NCI-H460 (cell line): ENCODE measurements around the gene PRKAG3. TPM values are rescaled to one million over a fixed set of nuclear protein-coding genes. Genes with fewer than 3 reads are reported as not detected.
"Not testable (repeated sequence)": the region's sequence is repeated elsewhere in the genome, so short reads cannot be mapped to it uniquely, and the experiment has no call there.

Experiments
- DNase-seq: peaks from one replicate; pipeline ENCODE4 v3.0.0-alpha.2; 2016; ENCODE audit warnings: low read depth; ENCODE audit errors: extremely low read depth
- total RNA-seq: library from RNA; depleted of rRNA; stranded (reverse); fragments of >200 nt; shearing (Covaris generic); gene quantifications from 2 replicates; pipeline ENCODE4 v1.2.3, GENCODE V29; 2014; rRNA removed

PRKAG3 gene
- total RNA-seq, 1 experiment from 2014 or later, result not detected

- DNase-seq, result no peak
Measured at GRCh38 chr2:218786133-218786532, 45.5 kb downstream of the PRKAG3 start.

DNA sequence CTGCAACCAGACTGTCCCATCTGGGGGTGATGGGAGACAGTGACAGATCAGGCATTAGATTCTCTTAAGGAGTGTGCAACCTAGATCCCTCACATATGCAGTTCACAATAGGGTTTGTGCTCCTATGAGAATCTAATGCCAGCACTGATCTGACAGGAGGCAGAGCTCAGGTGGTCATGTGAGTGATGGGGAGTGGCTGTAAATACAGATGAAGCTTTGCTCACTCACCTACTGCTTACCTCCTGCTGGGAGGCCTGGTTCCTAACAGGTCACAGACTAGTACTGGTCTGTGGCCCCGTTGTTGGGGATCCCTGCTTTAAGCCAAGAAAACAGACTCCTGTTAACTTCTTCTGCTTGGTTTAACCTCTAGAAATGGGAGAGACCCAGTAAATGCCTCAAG is 46.5 kb downstream of the PRKAG3 start:
- DNase-seq, result no peak

GRCh38 chr2:218783688-218784087 is 47.9 kb downstream of the PRKAG3 start:
- no peak for DNase-seq

- DNase-seq, result no peak
Measured at GRCh38 chr2:218782528-218782844, 49.1 kb downstream of the PRKAG3 start.

DNA sequence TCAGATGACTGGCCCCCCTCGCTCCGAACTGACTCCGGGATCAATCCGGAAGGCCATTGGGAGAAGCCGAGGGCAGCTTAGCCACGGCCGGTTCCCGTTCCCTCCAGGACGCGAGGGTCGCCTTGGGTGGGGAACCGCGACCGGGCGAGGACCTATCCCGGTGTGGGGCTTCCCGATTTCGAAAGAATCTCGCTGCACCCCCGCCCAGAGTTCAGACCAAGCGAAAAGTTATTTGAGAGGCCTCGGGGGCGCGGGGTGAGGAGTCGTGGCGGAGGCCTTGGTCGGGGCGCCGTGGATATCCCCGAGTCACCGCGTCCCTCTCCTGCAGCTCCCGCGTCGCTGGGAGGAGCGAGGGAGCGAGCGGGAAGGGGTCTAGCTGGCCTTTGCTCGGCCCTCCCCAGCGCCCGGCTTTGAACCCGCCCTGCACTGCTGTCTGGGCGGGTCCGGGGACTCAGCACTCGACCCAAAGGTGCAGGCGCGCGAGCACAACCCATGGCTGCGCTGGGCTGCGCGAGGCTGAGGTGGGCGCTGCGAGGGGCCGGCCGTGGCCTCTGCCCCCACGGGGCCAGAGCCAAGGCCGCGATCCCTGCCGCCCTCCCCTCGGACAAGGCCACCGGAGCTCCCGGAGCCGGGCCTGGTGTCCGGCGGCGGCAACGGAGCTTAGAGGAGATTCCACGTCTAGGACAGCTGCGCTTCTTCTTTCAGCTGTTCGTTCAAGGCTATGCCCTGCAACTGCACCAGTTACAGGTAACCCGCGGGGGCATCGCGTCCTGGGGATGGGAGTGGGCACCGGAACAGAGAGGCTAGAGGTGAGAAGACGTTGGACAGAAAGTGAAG is 49.7 kb downstream of the PRKAG3 start, which contains the start of gene CYP27A1:
Gene CYP27A1, plus strand, starts transcription at position 457 of the 837 bp plus-strand sequence. Its CDS starts 36 bp downstream, at position 493.
- no peak for DNase-seq

GRCh38 chr2:218780851-218781690 is 50.5 kb downstream of the PRKAG3 start:
- no peak for DNase-seq

GRCh38 chr2:218780046-218780445 is 51.6 kb downstream of the PRKAG3 start:
- no peak for DNase-seq

- no peak for DNase-seq
Measured at GRCh38 chr2:218777276-218777990, 54.2 kb downstream of the PRKAG3 start.

- no peak for DNase-seq
Measured at GRCh38 chr2:218776488-218776887, 55.1 kb downstream of the PRKAG3 start.

DNA sequence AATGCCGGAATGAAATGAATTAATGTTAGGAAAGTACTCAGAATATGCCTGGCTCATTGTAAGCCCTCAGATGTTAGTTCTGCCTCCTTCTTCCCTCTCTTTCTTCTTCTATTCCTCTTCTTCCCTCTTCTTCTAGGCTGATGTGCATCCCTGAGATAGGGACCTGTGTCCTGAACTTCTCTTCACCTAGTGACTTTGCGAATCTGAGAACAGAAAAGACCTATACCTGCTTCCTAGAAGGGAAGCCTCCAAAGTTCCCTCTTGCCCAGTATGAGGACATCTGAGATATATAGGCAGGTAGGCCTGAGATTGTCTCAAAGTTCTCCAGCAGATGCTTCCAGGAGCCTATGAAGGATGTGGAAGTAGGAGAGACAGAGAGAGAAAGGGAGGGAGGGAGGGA is 57.7 kb downstream of the PRKAG3 start:
- no peak for DNase-seq

DNA sequence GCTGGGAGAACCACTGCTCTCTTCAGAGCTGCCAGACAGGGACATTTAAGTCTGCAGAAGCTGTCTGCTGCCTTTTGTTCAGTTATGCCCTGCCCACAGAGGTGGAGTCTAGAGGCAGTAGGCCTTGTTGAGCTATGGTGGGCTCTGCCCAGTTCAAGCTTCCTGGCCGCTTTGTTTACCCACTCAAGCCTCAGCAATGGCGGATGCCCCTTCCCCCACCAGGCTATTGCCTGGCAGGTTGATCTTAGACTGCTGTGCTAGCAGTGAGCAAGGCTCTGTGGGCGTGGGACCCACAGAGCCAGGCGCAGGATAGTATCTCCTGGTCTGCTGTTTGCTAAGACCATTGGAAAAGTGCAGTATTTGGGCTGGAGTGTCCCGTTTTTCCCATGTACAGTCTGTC is 58.8 kb downstream of the PRKAG3 start:
- DNase-seq, result not testable (repeated sequence)

Other genes with a start within 250 kb of the PRKAG3 start
- 2.8 and 7.6 TPM in 2 replicates for gene PLCD4, start 223.9 kb downstream of the PRKAG3 start, total RNA-seq
- 15.7 and 17.5 TPM in 2 replicates for gene ZNF142, start 172.2 kb downstream of the PRKAG3 start, total RNA-seq
- gene BCS1L, start 172.1 kb downstream of the PRKAG3 start, total RNA-seq, result 32.1 and 40.2 TPM in 2 replicates
- 33.5 and 34.9 TPM in 2 replicates for gene RNF25, start 159.8 kb downstream of the PRKAG3 start, total RNA-seq
- 14.9 and 26.8 TPM in 2 replicates for gene STK36, start 159.7 kb downstream of the PRKAG3 start, total RNA-seq
- gene TTLL4, start 121.0 kb downstream of the PRKAG3 start, total RNA-seq, result 14.8 and 20.7 TPM in 2 replicates
- gene CYP27A1, start 49.7 kb downstream of the PRKAG3 start, total RNA-seq, result 0.40 TPM in 1 of 2 replicates, not detected in the other
- gene WNT6, start 28.0 kb upstream of the PRKAG3 start, total RNA-seq, result not detected in 2 replicates
- gene WNT10A, start 49.0 kb upstream of the PRKAG3 start, total RNA-seq, result not detected in 2 replicates
- 0.07 TPM in 1 of 2 replicates, not detected in the other for gene CDK5R2, start 127.9 kb upstream of the PRKAG3 start, total RNA-seq
- not detected in 2 replicates for gene FEV, start 153.4 kb upstream of the PRKAG3 start, total RNA-seq
- not detected in 2 replicates for gene CRYBA2, start 161.6 kb upstream of the PRKAG3 start, total RNA-seq
- not detected in 2 replicates for gene CFAP65, start 209.7 kb upstream of the PRKAG3 start, total RNA-seq
- not detected in 2 replicates for gene IHH, start 229.1 kb upstream of the PRKAG3 start, total RNA-seq